Smooth muscle cell of the umbilical artery (primary cell): ENCODE results near the gene CYB5D1. TPM values are rescaled to one million over a fixed set of nuclear protein-coding genes. Genes with fewer than 3 reads are reported as not detected.

ENCODE experiments used
- total RNA-seq: library from RNA; depleted of rRNA; stranded (reverse); fragments of >200 nt; gene quantifications from 2 replicates; pipeline ENCODE4 v1.2.3, GENCODE V29; 2014

The CYB5D1 gene
- 13.4 and 17.2 TPM in 2 replicates for total RNA-seq

GRCh38 chr17:7857713-7858521 is at the start of gene CYB5D1:
CYB5D1 (plus strand) TSS chr17:7858003; CDS start chr17:7858135, 132 bp downstream.

GRCh38 chr17:7833795-7834541 is 23.8 kb upstream of the CYB5D1 start, which contains the start of gene KDM6B:
KDM6B (plus strand) TSS chr17:7834217; CDS start chr17:7845555, 11,338 bp downstream.

GRCh38 chr17:7854851-7855659 is 2.7 kb upstream of the CYB5D1 start, which contains the start of gene TMEM88:
TMEM88 (plus strand) TSS chr17:7855066; CDS start chr17:7855075, 9 bp downstream.

GRCh38 chr17:7856811-7857712 is 741 bp upstream of the CYB5D1 start, which contains the start of gene NAA38:
NAA38 (minus strand) TSS chr17:7857559; CDS start chr17:7857463, 96 bp downstream.

GRCh38 chr17:7888184-7888920 is 30.5 kb downstream of the CYB5D1 start, which contains the start of gene CHD3:
CHD3 (plus strand) TSS chr17:7888789; CDS start chr17:7889001, 212 bp downstream.

Other genes starting within 250 kb of the CYB5D1 start
- 50.5 and 56.3 TPM in 2 replicates for gene FXR2, start 243.1 kb upstream of the CYB5D1 start, total RNA-seq
- gene SAT2, start 230.2 kb upstream of the CYB5D1 start, total RNA-seq: 18.7 and 37.4 TPM in 2 replicates
- 0.37 TPM in 1 of 2 replicates, not detected in the other for gene SHBG, start 227.9 kb upstream of the CYB5D1 start, total RNA-seq
- gene ATP1B2, start 207.1 kb upstream of the CYB5D1 start, total RNA-seq: not detected in 2 replicates
- gene TP53, start 170.5 kb upstream of the CYB5D1 start, total RNA-seq: 31.2 and 43.6 TPM in 2 replicates
- gene WRAP53, start 169.5 kb upstream of the CYB5D1 start, total RNA-seq: 3.0 and 4.3 TPM in 2 replicates
- gene EFNB3, start 152.8 kb upstream of the CYB5D1 start, total RNA-seq: under 0.01 and 0.23 TPM in 2 replicates
- gene DNAH2, start 140.3 kb upstream of the CYB5D1 start, total RNA-seq: under 0.01 and 0.05 TPM in 2 replicates
- 7.1 and 10.9 TPM in 2 replicates for gene KDM6B, start 23.8 kb upstream of the CYB5D1 start, total RNA-seq
- 2.1 and 4.3 TPM in 2 replicates for gene TMEM88, start 2.9 kb upstream of the CYB5D1 start, total RNA-seq
- gene NAA38, start 444 bp upstream of the CYB5D1 start, total RNA-seq: 25.0 and 85.2 TPM in 2 replicates
- 108 and 155 TPM in 2 replicates for gene CHD3, start 30.8 kb downstream of the CYB5D1 start, total RNA-seq
- gene RNF227, start 58.3 kb downstream of the CYB5D1 start, total RNA-seq: 5.1 and 9.2 TPM in 2 replicates
- gene KCNAB3, start 71.9 kb downstream of the CYB5D1 start, total RNA-seq: 0.59 and 0.88 TPM in 2 replicates
- gene TRAPPC1, start 73.9 kb downstream of the CYB5D1 start, total RNA-seq: 44.2 and 70.9 TPM in 2 replicates
- gene CNTROB, start 74.2 kb downstream of the CYB5D1 start, total RNA-seq: 14.6 and 24.4 TPM in 2 replicates
- under 0.01 TPM in 1 of 2 replicates, not detected in the other for gene GUCY2D, start 144.6 kb downstream of the CYB5D1 start, total RNA-seq
- gene ALOX15B, start 181.1 kb downstream of the CYB5D1 start, total RNA-seq: not detected in 2 replicates
- not detected in 2 replicates for gene ALOX12B, start 229.7 kb downstream of the CYB5D1 start, total RNA-seq